Suprapubic skin (tissue), 2 donors: ENCODE results near the gene MOB3B.

ENCODE experiments used
- EP300 ChIP-seq: sonication (generic); formaldehyde crosslinking; IDR thresholded peaks from one replicate; pipeline ENCODE4 v1.6.1; 2017; ENCODE audit warnings: antibody characterized with exemption
- POLR2A ChIP-seq, 2 donors: fragments of 450-650 bp; IDR thresholded peaks; one replicate each; pipeline ENCODE4 v1.6.1; 2017; ENCODE audit warnings: antibody characterized with exemption in 2 of 2, mild to moderate bottlenecking in 2 of 2, moderate library complexity in 2 of 2

DNA sequence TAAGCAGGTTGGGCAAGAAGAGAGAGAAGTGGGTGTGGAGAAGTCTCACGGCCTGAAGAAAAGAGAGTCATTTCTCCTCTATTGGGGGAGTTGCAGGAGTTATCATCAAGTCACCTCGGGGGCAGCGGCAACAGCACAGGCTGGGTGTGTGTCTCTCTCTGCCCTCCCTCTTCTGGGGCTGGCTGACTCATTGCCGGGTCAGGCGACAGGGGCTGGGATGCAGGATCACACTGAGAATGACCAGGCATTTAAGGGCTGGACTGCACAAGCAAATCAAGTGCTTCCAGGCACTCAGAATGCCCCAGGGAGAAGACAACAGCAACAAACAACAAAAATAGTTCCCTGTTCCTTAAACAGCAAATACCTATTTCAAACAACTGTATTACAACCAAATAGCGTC lies 226.4 kb downstream of the MOB3B start:
- TF ChIP-seq POLR2A (IDR thresholded peaks at IDR 0.05) (no peak), EP300 (no peak)
